ENCODE results near the gene RHEX. TPM values are rescaled to one million over a fixed set of nuclear protein-coding genes. Genes with fewer than 3 reads are reported as not detected.

Gene RHEX
- total RNA-seq, 1 experiment from 2014 or later = not detected

- no peaks in the 10 kb centered on the region for H3K36me3 Mint-ChIP-seq
- no peaks in the 10 kb centered on the region for H3K9me3 Mint-ChIP-seq
- CTCF ChIA-PET = interaction anchor here (0.5 to 12.7 kb wide), 8 partner anchors 9 to 444 kb away, joined by 3 to 121 read pairs (median 4); no protein-coding TSS in a partner anchor
- DNase-seq (ENCODE audit: low spot score) (no peak), ATAC-seq (peak; percentile 78)
- H3K4me1 Mint-ChIP-seq = no peaks in the 10 kb centered on the region
- H3K27ac Mint-ChIP-seq = no peak overlapping the region
- no peaks in the 10 kb centered on the region for H3K27me3 Mint-ChIP-seq (ENCODE audit: low read depth)
- TF ChIP-seq ELF4 (CRISPR knock-in tag; IDR thresholded peaks at IDR 0.05; ENCODE audit: low read depth) (no peak), TEAD1 (CRISPR knock-in tag; IDR thresholded peaks at IDR 0.05) (no peak), ZMAT4 (CRISPR knock-in tag; IDR thresholded peaks at IDR 0.05) (no peak), FOXJ3 (CRISPR knock-in tag; IDR thresholded peaks at IDR 0.05; ENCODE audit: borderline replicate concordance) (no peak), OVOL2 (CRISPR knock-in tag; IDR thresholded peaks at IDR 0.05; ENCODE audit: borderline replicate concordance) (no peak), ZBTB43 (CRISPR knock-in tag; IDR thresholded peaks at IDR 0.05) (no peak), RELA (CRISPR knock-in tag; IDR thresholded peaks at IDR 0.05; ENCODE audit: borderline replicate concordance) (no peak), ZNF423 (CRISPR knock-in tag; IDR thresholded peaks at IDR 0.05) (no peak), SOX15 (CRISPR knock-in tag; IDR thresholded peaks at IDR 0.05) (no peak), MLX (CRISPR knock-in tag; IDR thresholded peaks at IDR 0.05) (no peak), CREM (CRISPR knock-in tag; IDR thresholded peaks at IDR 0.05) (no peak), ETV6 (CRISPR knock-in tag; IDR thresholded peaks at IDR 0.05) (no peak), USF2 (CRISPR knock-in tag; IDR thresholded peaks at IDR 0.05) (no peak), ESRRA (CRISPR knock-in tag; IDR thresholded peaks at IDR 0.05; ENCODE audit: borderline replicate concordance) (no peak), ZNF512 (CRISPR knock-in tag; IDR thresholded peaks at IDR 0.05; ENCODE audit: borderline replicate concordance) (no peak), ZNF281 (CRISPR knock-in tag; IDR thresholded peaks at IDR 0.05) (no peak), ZNF219 (CRISPR knock-in tag; IDR thresholded peaks at IDR 0.05; ENCODE audit: borderline replicate concordance) (no peak), ZNF425 (CRISPR knock-in tag; conservative IDR thresholded peaks at IDR 0.05) (no peak), CREB1 (CRISPR knock-in tag; IDR thresholded peaks at IDR 0.05) (no peak), STAT6 (CRISPR knock-in tag; conservative IDR thresholded peaks at IDR 0.05; ENCODE audit: low read depth) (no peak)
- POLR2A ChIA-PET = no interaction called here
- H3K4me3 Mint-ChIP-seq = no peak overlapping the region
These were observed 48.5 kb downstream of the RHEX start for GRCh38 chr1:206101351-206102045.

Measured in WTC11 (cell line).